HepG2 (cell line): ENCODE data around the gene ESYT1. TPM values are rescaled to one million over a fixed set of nuclear protein-coding genes. Genes with fewer than 3 reads are reported as not detected.

ENCODE experiments used
- CBFB ChIP-seq: sonication (generic); formaldehyde crosslinking; IDR thresholded peaks from 2 replicates; pipeline ENCODE4 v1.4.0; 2020; ENCODE audit warnings: missing genetic modification reagents
- DNMT1 ChIP-seq: sonication (generic); formaldehyde crosslinking; IDR thresholded peaks from 2 replicates; pipeline ENCODE4 v1.5.1; 2020; ENCODE audit warnings: mild to moderate bottlenecking, missing genetic modification reagents
- EZH2 ChIP-seq: conservative IDR thresholded peaks from 2 replicates; pipeline ENCODE4 v1.6.1; 2012; ENCODE audit warnings: mild to moderate bottlenecking, low read depth, low read length, moderate library complexity
- FIP1L1 ChIP-seq: fragments of 200-400 bp; formaldehyde crosslinking; IDR thresholded peaks from 2 replicates; pipeline ENCODE4 v1.6.1; 2018; ENCODE audit warnings: low read depth, mild to moderate bottlenecking, low read length, moderate library complexity, borderline replicate concordance; ENCODE audit not compliant: insufficient read depth
- GATAD2A ChIP-seq: IDR thresholded peaks from 2 replicates; pipeline ENCODE4 v1.6.1; 2016
- HHEX ChIP-seq: IDR thresholded peaks from 2 replicates; pipeline ENCODE4 v1.6.1; 2016; ENCODE audit warnings: control low read depth
- HIVEP1 ChIP-seq: sonication (generic); formaldehyde crosslinking; IDR thresholded peaks from 2 replicates; pipeline ENCODE4 v1.4.0; 2020; ENCODE audit warnings: mild to moderate bottlenecking, missing genetic modification reagents
- JUN ChIP-seq: sonication (generic); formaldehyde crosslinking; IDR thresholded peaks from 2 replicates; pipeline ENCODE4 v1.4.0; 2020; ENCODE audit warnings: mild to moderate bottlenecking, missing genetic modification reagents
- KDM2A ChIP-seq: sonication (generic); formaldehyde crosslinking; IDR thresholded peaks from 2 replicates; pipeline ENCODE4 v1.4.0; 2020; ENCODE audit warnings: low read depth, missing genetic modification reagents, borderline replicate concordance
- MIER2 ChIP-seq: IDR thresholded peaks from 2 replicates; pipeline ENCODE4 v1.6.1; 2016; ENCODE audit warnings: missing biosample characterization, missing genetic modification reagents
- SCMH1 ChIP-seq: sonication (generic); formaldehyde crosslinking; IDR thresholded peaks from 2 replicates; pipeline ENCODE4 v1.9.0; 2021; ENCODE audit warnings: missing genetic modification reagents, mild to moderate bottlenecking, borderline replicate concordance
- SP1 ChIP-seq, 2 experiments: fragments of 450-650 bp in 1 of 2; sonication (generic) in 1 of 2; formaldehyde crosslinking in 1 of 2; IDR thresholded peaks; 2 replicates each; pipeline versions ENCODE4 v1.4.0 to v1.6.1; 2016 to 2020; ENCODE audit warnings: missing genetic modification reagents in 1 of 2
- SPEN ChIP-seq: sonication (generic); formaldehyde crosslinking; IDR thresholded peaks from 2 replicates; pipeline ENCODE4 v1.5.1; 2020; ENCODE audit warnings: low read depth, mild to moderate bottlenecking, missing genetic modification reagents
- SRSF4 ChIP-seq: fragments of 200-400 bp; formaldehyde crosslinking; IDR thresholded peaks from one replicate; pipeline ENCODE4 v1.6.1; 2018; ENCODE audit warnings: mild to moderate bottlenecking, low read depth, low read length, moderate library complexity; ENCODE audit not compliant: poor library complexity, severe bottlenecking
- THYN1 ChIP-seq: sonication (generic); formaldehyde crosslinking; IDR thresholded peaks from 2 replicates; pipeline ENCODE4 v1.8.1; 2023; ENCODE audit warnings: low read depth, mild to moderate bottlenecking, moderate library complexity, missing genetic modification reagents, borderline replicate concordance
- ZBTB21 ChIP-seq: sonication (generic); formaldehyde crosslinking; IDR thresholded peaks from 2 replicates; pipeline ENCODE4 v1.4.0; 2020; ENCODE audit warnings: missing genetic modification reagents
- ZKSCAN8 ChIP-seq: IDR thresholded peaks from 2 replicates; pipeline ENCODE4 v1.6.1; 2016; ENCODE audit warnings: borderline replicate concordance, missing genetic modification reagents, missing compliant biosample characterization
- ZNF550 ChIP-seq: sonication (generic); formaldehyde crosslinking; IDR thresholded peaks from 2 replicates; pipeline ENCODE4 v1.4.0; 2020; ENCODE audit warnings: mild to moderate bottlenecking, missing genetic modification reagents, borderline replicate concordance
- ZNF569 ChIP-seq: sonication (generic); formaldehyde crosslinking; IDR thresholded peaks from 2 replicates; pipeline ENCODE4 v1.5.0; 2020; ENCODE audit warnings: mild to moderate bottlenecking, missing genetic modification reagents, moderate library complexity, borderline replicate concordance
- ZNF598 ChIP-seq: sonication (generic); formaldehyde crosslinking; IDR thresholded peaks from 2 replicates; pipeline ENCODE4 v1.5.1; 2020; ENCODE audit warnings: mild to moderate bottlenecking, missing genetic modification reagents, borderline replicate concordance
- ZNF605 ChIP-seq: sonication (generic); formaldehyde crosslinking; IDR thresholded peaks from 2 replicates; pipeline ENCODE4 v1.8.0; 2022; ENCODE audit warnings: mild to moderate bottlenecking, missing genetic modification reagents
- ZNF83 ChIP-seq: sonication (generic); formaldehyde crosslinking; IDR thresholded peaks from 2 replicates; pipeline ENCODE4 v1.4.0; 2020; ENCODE audit warnings: missing genetic modification reagents, mild to moderate bottlenecking, borderline replicate concordance
- polyA plus RNA-seq, 8 experiments: library from polyadenylated mRNA; depleted of rRNA in 3 of 8; stranded (reverse) in 7 of 8; unstranded in 1 of 8; fragments of >200 nt; fragmentation: Illumina TruSeq in 4 of 8; extraction: Trizol in 4 of 8; gene quantifications; 2 replicates each; pipeline versions ENCODE4 v1.2.1 to v1.2.3, GENCODE V29; 2011 to 2016; ENCODE audit warnings: low read depth in 4 of 8, missing spikeins in 1 of 8, mixed read lengths in 1 of 8; ENCODE audit not compliant: insufficient read depth in 1 of 8
- total RNA-seq, 5 experiments: library from RNA; depleted of rRNA; stranded (reverse); fragments of >200 nt; fragmentation: Illumina TruSeq; extraction: Trizol; gene quantifications; 2 replicates each; pipeline ENCODE4 v1.2.3, GENCODE V29; 2016; ENCODE audit warnings: low read depth in 1 of 5
- TF ChIP-seq, protein P1 (sequence below): sonication (generic); formaldehyde crosslinking; IDR thresholded peaks from 2 replicates; pipeline ENCODE4 v1.5.0; 2020; ENCODE audit warnings: mild to moderate bottlenecking, missing genetic modification reagents, borderline replicate concordance
- TF ChIP-seq, protein P2 (sequence below): sonication (generic); formaldehyde crosslinking; IDR thresholded peaks from 2 replicates; pipeline ENCODE4 v1.4.0; 2020; ENCODE audit warnings: missing genetic modification reagents
- TF ChIP-seq, protein P3 (sequence below): sonication (generic); formaldehyde crosslinking; IDR thresholded peaks from 2 replicates; pipeline ENCODE4 v1.5.0; 2020; ENCODE audit warnings: mild to moderate bottlenecking, low read depth, missing genetic modification reagents, borderline replicate concordance

Gene ESYT1
- total and polyA plus RNA-seq, 2 of the 13 experiments (the other 11 are each of a cell fraction or from before 2014, with no cell fraction given), result 66.9 to 71.0 TPM

DNA sequence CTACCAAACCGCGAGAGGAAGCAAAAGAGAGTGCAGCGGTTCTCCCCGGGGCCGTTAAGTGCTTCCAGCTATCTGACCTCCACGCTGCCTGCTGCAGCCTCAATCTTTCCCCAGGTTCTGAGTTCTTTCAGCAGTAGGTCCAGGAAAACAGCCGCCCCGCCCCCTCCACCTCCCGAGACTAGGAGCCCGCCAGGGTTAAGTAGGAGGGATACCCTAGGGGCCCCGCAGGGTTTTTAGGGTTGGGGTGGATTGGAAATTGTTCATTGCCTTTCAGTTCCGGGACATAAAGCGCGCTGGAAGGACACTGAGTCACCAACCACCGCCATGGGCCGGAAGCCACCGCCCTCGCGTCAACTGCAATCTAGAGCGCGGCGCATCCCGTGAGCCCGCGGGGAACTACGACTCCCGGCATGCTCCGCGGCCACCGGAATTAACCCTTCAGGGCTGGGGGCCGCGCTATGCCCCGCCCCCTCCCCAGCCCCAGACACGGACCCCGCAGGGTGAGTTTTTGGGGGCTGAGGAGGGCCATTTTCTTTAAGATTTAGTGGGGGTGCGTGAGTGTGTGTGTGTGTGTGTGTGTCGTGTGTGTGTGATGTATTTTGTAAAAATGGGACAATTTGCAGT lies 24.2 kb downstream of the ESYT1 start, which contains the start of gene MYL6B (continued):
- TF ChIP-seq ZBTB21 (no peak), KDM2A (peak; percentile 80), FIP1L1 (no peak), EZH2 (no peak), GATAD2A (CRISPR knock-in tag) (peak; percentile 43; the same call in 1 of the 2 replicates), ZNF550 (CRISPR knock-in tag) (no peak), SRSF4 (no peak), CBFB (CRISPR knock-in tag) (peak; percentile 68; the same call in 1 of the 2 replicates), SPEN (CRISPR knock-in tag) (peak; percentile 57; the same call in 1 of the 2 replicates), HHEX (no peak), ZNF569 (CRISPR knock-in tag) (no peak), ZKSCAN8 (CRISPR knock-in tag) (no peak), THYN1 (no peak), JUN (CRISPR knock-in tag) (no peak), SP1 (IDR thresholded peaks at IDR 0.05) (no peak), SP1 (CRISPR knock-in tag; IDR thresholded peaks at IDR 0.05) (peak; percentile 81), ZNF598 (CRISPR knock-in tag) (no peak), HIVEP1 (CRISPR knock-in tag) (no peak), SCMH1 (no peak), DNMT1 (no peak), ZNF605 (CRISPR knock-in tag) (no peak), ZNF83 (CRISPR knock-in tag) (no peak), MIER2 (CRISPR knock-in tag) (no peak)
- TF ChIP-seq, protein P1, sequence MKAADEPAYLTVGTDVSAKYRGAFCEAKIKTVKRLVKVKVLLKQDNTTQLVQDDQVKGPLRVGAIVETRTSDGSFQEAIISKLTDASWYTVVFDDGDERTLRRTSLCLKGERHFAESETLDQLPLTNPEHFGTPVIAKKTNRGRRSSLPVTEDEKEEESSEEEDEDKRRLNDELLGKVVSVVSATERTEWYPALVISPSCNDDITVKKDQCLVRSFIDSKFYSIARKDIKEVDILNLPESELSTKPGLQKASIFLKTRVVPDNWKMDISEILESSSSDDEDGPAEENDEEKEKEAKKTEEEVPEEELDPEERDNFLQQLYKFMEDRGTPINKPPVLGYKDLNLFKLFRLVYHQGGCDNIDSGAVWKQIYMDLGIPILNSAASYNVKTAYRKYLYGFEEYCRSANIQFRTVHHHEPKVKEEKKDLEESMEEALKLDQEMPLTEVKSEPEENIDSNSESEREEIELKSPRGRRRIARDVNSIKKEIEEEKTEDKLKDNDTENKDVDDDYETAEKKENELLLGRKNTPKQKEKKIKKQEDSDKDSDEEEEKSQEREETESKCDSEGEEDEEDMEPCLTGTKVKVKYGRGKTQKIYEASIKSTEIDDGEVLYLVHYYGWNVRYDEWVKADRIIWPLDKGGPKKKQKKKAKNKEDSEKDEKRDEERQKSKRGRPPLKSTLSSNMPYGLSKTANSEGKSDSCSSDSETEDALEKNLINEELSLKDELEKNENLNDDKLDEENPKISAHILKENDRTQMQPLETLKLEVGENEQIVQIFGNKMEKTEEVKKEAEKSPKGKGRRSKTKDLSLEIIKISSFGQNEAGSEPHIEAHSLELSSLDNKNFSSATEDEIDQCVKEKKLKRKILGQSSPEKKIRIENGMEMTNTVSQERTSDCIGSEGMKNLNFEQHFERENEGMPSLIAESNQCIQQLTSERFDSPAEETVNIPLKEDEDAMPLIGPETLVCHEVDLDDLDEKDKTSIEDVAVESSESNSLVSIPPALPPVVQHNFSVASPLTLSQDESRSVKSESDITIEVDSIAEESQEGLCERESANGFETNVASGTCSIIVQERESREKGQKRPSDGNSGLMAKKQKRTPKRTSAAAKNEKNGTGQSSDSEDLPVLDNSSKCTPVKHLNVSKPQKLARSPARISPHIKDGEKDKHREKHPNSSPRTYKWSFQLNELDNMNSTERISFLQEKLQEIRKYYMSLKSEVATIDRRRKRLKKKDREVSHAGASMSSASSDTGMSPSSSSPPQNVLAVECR (CRISPR knock-in tag), result peak; percentile 77
- TF ChIP-seq, protein P2, sequence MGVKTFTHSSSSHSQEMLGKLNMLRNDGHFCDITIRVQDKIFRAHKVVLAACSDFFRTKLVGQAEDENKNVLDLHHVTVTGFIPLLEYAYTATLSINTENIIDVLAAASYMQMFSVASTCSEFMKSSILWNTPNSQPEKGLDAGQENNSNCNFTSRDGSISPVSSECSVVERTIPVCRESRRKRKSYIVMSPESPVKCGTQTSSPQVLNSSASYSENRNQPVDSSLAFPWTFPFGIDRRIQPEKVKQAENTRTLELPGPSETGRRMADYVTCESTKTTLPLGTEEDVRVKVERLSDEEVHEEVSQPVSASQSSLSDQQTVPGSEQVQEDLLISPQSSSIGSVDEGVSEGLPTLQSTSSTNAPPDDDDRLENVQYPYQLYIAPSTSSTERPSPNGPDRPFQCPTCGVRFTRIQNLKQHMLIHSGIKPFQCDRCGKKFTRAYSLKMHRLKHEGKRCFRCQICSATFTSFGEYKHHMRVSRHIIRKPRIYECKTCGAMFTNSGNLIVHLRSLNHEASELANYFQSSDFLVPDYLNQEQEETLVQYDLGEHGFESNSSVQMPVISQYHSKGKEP (CRISPR knock-in tag), result no peak
- TF ChIP-seq, protein P3, sequence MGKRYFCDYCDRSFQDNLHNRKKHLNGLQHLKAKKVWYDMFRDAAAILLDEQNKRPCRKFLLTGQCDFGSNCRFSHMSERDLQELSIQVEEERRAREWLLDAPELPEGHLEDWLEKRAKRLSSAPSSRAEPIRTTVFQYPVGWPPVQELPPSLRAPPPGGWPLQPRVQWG (CRISPR knock-in tag), result no peak
